Breast epithelium (tissue), 4 donors: ENCODE data around the gene OPCML. TPM values are rescaled to one million over a fixed set of nuclear protein-coding genes. Genes with fewer than 3 reads are reported as not detected.

Experiments used
- DNase-seq, 2 donors: peaks; one replicate each; pipeline ENCODE4 v3.0.0-alpha.2; 2019; ENCODE audit warnings: low spot score in 2 of 2
- H3K27ac ChIP-seq, 2 donors: fragments of 200-600 bp; sonication (generic) in 1 of 2; one replicate each; pipeline ENCODE4 v1.5.1; 2016 to 2019; ENCODE audit warnings: mild to moderate bottlenecking in 1 of 2
- H3K27me3 ChIP-seq, 2 donors: fragments of 200-600 bp; sonication (generic) in 1 of 2; one replicate each; pipeline versions ENCODE4 v1.5.1 to v1.6.0; 2017 to 2019; ENCODE audit warnings: control low read depth in 1 of 2, mild to moderate bottlenecking in 1 of 2
- H3K36me3 ChIP-seq: fragments of 200-600 bp; one replicate; pipeline ENCODE4 v1.5.1; 2019
- H3K4me1 ChIP-seq, 2 donors: fragments of 200-600 bp; sonication (generic); one replicate each; pipeline ENCODE4 v1.5.1; 2016 to 2019; ENCODE audit warnings: control low read depth in 1 of 2
- H3K4me3 ChIP-seq, 3 donors: fragments of 200-600 bp; sonication (generic); 1 replicate in 2 of 3; 2 replicates in 1 of 3; pipeline ENCODE4 v1.5.1; 2016 to 2019; ENCODE audit warnings: mild to moderate bottlenecking in 3 of 3, moderate library complexity in 2 of 3
- H3K9me3 ChIP-seq, 2 donors: fragments of 200-600 bp; sonication (generic) in 1 of 2; one replicate each; pipeline ENCODE4 v1.5.1; 2016 to 2019; ENCODE audit warnings: control low read depth in 1 of 2
- CTCF ChIP-seq, 3 donors: fragments of 450-650 bp; IDR thresholded peaks; one replicate each; pipeline ENCODE4 v1.5.1; 2016 to 2017; ENCODE audit warnings: antibody characterized with exemption in 3 of 3, mild to moderate bottlenecking in 3 of 3, moderate library complexity in 3 of 3
- POLR2A ChIP-seq: fragments of 450-650 bp; IDR thresholded peaks from one replicate; pipeline ENCODE4 v1.6.1; 2016; ENCODE audit warnings: antibody characterized with exemption, mild to moderate bottlenecking, moderate library complexity
- POLR2AphosphoS5 ChIP-seq, 3 donors: sonication (generic); formaldehyde crosslinking; IDR thresholded peaks; one replicate each; pipeline ENCODE4 v1.6.1; 2017; ENCODE audit warnings: antibody characterized with exemption in 3 of 3
- intact Hi-C: fragments of 100-400 bp; cut with DNase I; formaldehyde crosslinking; loops from one replicate; pipeline ENCODE4 v1.15.1; 2023; ENCODE audit warnings: low total_unique reads
- total RNA-seq, 3 donors: library from RNA; depleted of rRNA; stranded (reverse); fragments of >200 nt; gene quantifications; one replicate each; pipeline ENCODE4 v1.1.0, GENCODE V29; 2016

Gene OPCML
- total RNA-seq, 3 donors from 2014 or later, result not detected

- DNase-seq, result no peak
- Histone ChIP-seq H3K27ac (no peak overlapping the region), H3K4me3 (no peak overlapping the region), H3K36me3 (no peaks in the 10 kb centered on the region), H3K4me1 (no peaks in the 10 kb centered on the region), H3K9me3 (no peaks in the 10 kb centered on the region), H3K27me3 (no peaks in the 10 kb centered on the region)
- intact Hi-C loops, result no loop called here
- TF ChIP-seq CTCF (IDR thresholded peaks at IDR 0.05), result no peak
- TF ChIP-seq POLR2A, result no peak
- no peak for TF ChIP-seq POLR2AphosphoS5 (IDR thresholded peaks at IDR 0.05)
Measured at GRCh38 chr11:133383201-133383600, 149.1 kb downstream of the OPCML start.

- no peak for DNase-seq
- Histone ChIP-seq H3K27me3 (no peaks in the 10 kb centered on the region), H3K36me3 (no peaks in the 10 kb centered on the region), H3K4me3 (no peak overlapping the region), H3K9me3 (no peaks in the 10 kb centered on the region), H3K27ac (no peak overlapping the region), H3K4me1 (no peaks in the 10 kb centered on the region)
- TF ChIP-seq CTCF (IDR thresholded peaks at IDR 0.05), result no peak
- TF ChIP-seq POLR2AphosphoS5 (IDR thresholded peaks at IDR 0.05), result no peak
- no peak for TF ChIP-seq POLR2A
- intact Hi-C loops, result no loop called here
Measured at GRCh38 chr11:133382131-133382812, 150.0 kb downstream of the OPCML start.

GRCh38 chr11:133381761-133382130 is 150.6 kb downstream of the OPCML start:
- intact Hi-C loops, result no loop called here
- no peak for TF ChIP-seq POLR2A
- TF ChIP-seq CTCF (IDR thresholded peaks at IDR 0.05), result no peak
- no peak overlapping the region for H3K4me3 ChIP-seq
- no peaks in the 10 kb centered on the region for H3K9me3 ChIP-seq
- H3K36me3 ChIP-seq, result no peaks in the 10 kb centered on the region
- no peak overlapping the region for H3K27ac ChIP-seq
- no peaks in the 10 kb centered on the region for H3K4me1 ChIP-seq
- DNase-seq, result no peak
- H3K27me3 ChIP-seq, result no peaks in the 10 kb centered on the region

GRCh38 chr11:133366147-133366546 is 166.2 kb downstream of the OPCML start:
- no peak overlapping the region for H3K4me3 ChIP-seq
- H3K27me3 ChIP-seq, result no peaks in the 10 kb centered on the region
- H3K27ac ChIP-seq, result no peak overlapping the region
- no peaks in the 10 kb centered on the region for H3K9me3 ChIP-seq
- DNase-seq, result no peak
- no peaks in the 10 kb centered on the region for H3K36me3 ChIP-seq
- no peaks in the 10 kb centered on the region for H3K4me1 ChIP-seq
- intact Hi-C loops, result no loop called here
- no peak for TF ChIP-seq POLR2A
- no peak for TF ChIP-seq POLR2AphosphoS5 (IDR thresholded peaks at IDR 0.05)
- no peak for TF ChIP-seq CTCF (IDR thresholded peaks at IDR 0.05)

- Histone ChIP-seq H3K4me1 (no peaks in the 10 kb centered on the region), H3K27me3 (no peaks in the 10 kb centered on the region), H3K9me3 (no peaks in the 10 kb centered on the region), H3K27ac (no peak overlapping the region), H3K36me3 (no peaks in the 10 kb centered on the region), H3K4me3 (no peak overlapping the region)
- no peak for DNase-seq
- intact Hi-C loops, result no loop called here
- no peak for TF ChIP-seq POLR2A
- no peak for TF ChIP-seq CTCF (IDR thresholded peaks at IDR 0.05)
- TF ChIP-seq POLR2AphosphoS5 (IDR thresholded peaks at IDR 0.05), result no peak
Measured at GRCh38 chr11:133362916-133363315, 169.4 kb downstream of the OPCML start.
